Stimulated activated CD8-positive, alpha-beta memory T cell treated with anti-CD3 and anti-CD28 coated beads, Interleukin-12 subunit alpha, Interleukin-12 subunit beta, amount 100 ng/mL, for 24 hours (primary cell): ENCODE data around the gene RPTOR.

Source experiments
- DNase-seq: peaks from one replicate; pipeline ENCODE4 v3.0.0-alpha.2; 2020; ENCODE audit errors: extremely low read depth

Gene RPTOR

DNA sequence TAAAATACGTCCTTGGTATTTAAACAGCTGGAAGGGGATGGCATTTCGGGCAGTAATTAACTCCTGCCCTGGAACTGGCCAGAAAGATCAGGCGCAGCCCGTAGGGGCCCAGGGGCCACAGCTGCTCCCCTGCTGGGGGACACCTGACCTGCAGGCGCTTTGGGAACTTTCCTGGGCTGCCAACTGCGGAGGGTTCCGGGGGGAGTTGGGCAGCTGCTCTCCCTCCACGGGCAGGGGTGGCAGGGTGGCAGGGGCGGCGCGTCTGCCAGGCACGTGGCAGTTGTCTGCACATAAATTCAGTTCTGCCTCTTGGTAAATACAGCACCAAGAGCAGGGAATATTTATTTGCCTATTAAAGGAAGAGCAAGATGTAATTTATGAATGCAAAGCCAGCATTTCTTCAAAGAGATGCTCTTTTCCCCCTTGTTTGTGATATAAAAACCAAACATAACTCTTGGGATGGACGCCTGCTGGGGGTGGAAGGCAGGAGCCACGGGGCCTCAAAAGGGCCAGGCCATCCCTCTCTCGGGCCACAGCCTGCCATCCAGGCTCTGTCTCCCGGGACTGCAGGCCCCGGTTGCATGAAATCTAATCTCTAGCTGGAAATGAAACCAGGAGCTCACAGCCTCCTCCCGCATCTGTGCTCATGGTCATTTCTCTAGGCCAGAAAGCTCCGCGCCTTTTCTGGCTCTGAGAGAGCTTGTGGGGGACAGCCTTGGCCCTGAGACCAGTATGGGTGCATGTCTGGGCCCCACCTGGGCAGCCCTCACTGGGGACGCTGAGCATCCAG, 417.1 kb downstream of the RPTOR start:
- no peak for DNase-seq

- DNase-seq: no peak
These were observed 418.0 kb downstream of the RPTOR start for GRCh38 chr17:80962356-80963329.

DNA sequence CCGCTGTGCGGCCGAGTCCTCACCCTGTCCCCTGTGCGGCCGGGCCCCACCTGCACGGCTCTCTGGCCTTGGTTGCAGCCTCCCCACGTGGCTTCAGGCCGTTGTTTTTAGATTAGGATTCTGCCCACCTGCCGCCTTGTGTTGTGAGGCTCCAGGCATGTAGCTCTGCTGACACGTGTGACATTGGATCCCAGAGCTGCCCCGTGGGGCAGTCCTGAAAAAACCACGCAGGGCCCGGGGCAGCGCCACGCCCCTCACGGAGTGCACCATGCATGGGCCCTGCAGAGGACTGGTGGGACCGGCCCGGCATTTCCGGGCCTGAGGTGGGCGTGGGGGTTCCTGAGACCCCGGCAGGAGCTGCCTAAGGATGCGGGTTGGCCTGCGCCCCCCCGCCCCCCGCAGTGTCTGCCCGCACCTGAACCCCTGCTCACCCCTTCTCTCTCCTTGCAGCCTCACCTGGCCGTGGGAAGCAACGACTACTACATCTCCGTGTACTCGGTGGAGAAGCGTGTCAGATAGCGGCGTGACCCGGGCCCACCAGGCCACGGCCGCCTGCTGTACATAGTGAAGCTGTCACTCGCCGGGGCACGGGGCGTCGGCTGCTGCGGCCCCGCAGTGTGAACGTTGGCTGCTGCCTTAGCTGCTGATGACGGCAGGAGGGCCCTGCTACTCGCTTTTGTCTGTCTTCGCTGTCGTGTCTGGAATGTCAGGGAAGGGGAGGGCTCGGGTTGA, 419.3 kb downstream of the RPTOR start:
- no peak for DNase-seq

DNA sequence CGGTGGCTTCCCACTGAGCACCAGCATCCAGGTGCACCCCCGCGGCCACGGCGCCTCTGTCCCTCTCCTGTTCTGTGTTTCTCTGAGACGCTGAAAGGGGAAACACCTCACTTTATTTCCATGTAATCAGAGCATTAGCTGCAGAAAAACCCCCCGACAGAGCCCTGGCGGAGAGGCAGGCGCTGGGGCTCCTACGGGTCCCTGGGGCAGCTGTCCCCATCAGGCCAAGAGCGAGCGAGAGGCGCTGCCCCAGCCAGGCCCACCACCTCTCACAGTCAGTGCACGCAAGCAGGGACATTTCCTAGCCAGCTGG, 419.9 kb downstream of the RPTOR start:
- no peak for DNase-seq

DNA sequence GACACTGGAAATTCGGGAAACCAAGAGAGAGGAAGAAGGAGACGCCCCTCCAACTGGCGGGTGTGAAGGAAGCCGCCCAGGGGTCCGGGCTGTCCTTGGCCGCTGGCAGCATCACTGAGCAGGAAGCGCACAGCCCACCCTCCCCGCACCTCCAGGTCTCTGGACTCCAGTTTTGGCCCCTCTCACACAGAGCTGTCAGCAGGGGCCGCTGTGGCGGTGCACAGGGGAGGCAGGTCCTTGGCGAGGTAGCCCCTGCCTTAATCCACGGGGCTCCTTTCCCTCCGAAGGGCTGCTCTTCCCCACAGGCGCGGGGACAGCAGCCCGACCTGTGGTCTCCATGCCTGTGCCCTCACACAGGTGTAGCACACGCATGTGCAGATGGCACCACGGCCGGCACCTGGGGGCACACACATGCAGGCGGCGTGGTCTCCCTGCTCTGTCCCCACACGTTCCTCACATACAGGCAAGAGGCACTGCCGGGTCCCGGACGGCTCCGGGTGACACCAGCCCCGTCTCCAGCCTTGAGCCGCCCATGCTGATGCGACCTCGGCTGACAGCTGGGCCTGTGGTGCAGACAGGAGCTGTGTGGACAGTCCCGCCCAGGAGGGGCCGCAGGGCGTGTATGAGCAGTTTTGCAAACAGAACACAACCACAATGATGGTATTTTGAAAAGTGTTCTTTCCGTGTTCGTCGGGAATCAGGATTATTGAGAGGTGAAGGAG, 420.4 kb downstream of the RPTOR start:
- DNase-seq: no peak

- no peak for DNase-seq
These were observed 421.0 kb downstream of the RPTOR start for GRCh38 chr17:80965606-80966005.

GRCh38 chr17:80967404-80967872, 422.8 kb downstream of the RPTOR start:
- no peak for DNase-seq

- DNase-seq: no peak
These were observed 424.0 kb downstream of the RPTOR start for GRCh38 chr17:80968602-80969029.

DNA sequence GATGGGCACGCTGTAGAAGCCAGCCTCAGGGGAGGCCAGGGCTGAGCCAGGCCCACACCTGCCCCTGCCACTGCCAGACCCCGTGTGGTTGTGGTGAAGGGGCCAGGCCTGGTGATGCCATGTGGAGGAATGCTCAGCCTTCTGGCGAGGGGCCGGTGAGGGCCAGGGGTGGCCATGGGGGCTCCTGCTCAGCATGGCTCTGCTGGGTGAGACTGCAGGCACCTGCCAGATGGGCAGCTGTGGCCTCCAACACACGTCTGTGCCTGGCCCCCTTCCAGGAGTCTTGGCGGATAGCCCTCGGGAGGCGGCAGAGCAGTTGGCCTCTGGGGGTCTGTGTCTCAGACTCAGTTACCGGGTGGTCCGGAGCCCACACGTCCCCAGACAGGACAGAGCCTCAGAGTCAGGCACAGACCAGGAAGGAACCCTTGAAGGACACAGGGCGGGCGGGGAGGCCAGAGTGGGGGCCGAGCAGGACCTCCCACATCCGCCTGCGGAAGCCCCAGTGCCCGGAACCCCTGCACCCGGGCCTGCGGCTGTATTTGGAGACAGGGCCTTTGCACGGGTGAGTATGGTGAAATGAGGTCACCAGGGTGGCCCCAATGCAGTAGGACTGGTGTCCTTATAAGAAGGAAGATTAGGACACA, 424.5 kb downstream of the RPTOR start:
- DNase-seq: no peak

- no peak for DNase-seq
These were observed 425.0 kb downstream of the RPTOR start for GRCh38 chr17:80969674-80970043.

DNA sequence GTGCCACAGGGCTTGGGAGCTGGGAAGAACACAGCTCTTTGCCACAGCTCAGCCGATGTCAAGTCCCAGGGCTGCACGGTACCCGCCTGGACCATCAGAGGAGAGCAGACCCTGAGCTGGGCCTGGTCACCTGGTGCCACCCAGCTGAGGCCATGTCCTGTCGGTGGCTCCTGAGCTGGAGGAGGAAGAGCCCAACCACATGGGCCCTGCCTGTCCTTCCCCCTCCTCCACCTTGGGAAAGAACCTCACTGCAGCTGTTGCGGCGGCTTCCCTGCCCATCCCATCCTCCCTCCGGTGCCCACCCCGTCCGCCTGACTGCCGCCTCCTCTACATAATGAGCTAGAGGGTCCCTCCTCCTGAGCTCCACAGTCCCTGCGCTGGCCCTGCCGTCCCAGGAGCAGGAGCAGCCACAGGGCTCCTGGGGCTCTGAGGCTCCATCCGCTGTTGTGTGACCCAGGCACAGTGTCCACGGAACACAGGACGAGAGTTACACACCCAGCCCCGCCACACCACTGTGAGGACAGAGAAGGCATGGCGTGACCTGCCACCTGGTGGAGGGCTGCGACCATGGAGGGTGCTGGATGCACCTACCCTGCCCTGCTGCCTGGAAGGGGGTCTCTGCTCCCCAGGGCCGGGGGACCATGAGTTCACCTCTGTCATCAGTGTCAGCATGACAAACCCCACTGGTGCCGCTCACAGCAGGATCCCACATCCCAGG, 425.6 kb downstream of the RPTOR start:
- DNase-seq: no peak

DNA sequence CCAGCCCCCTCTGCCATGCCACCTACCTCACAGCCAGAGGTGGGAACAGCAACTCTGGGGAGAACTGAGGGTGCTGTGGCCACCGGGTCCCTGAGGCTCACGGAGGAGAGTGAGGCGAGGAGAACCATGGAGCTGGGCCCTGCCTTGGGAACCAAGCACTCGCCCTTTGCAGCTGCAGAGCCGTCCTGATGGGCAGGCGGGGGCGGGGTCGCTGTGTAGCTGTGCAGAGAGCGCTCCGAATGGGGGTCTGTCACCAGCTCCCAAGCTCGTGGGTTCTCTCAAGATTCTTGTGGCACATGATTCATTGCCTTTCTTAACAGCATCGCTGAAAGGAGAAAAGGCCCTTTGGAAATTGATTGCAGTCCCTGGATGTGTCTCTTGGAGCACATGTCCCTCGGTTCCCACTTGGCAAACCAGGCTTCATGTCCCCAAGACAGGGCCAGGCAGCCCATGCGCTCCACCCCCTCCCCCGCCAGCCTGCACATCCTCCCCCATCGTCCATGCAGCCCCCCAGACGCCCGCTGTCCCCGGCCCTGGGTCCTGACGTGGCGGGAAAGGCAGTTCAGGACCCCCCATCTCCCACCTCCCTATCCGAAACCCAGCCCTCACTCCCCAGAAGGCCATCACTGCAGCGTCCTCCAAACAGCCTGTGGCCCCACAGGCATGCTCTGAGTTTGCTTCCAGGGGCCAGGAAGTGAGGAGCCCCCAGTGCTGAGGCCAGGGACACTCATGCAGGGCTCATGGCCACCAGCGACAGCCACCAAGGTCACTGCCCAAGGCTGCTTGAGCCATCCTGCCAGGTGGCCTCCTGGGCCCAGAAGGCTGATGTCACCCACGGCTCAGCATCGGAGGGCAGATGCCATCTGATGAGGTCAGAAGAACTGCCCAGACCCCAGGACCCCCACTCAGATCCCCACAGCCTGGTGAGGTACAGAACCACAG, 426.4 kb downstream of the RPTOR start:
- DNase-seq: no peak

- DNase-seq: no peak
These were observed 427.2 kb downstream of the RPTOR start for GRCh38 chr17:80971704-80972304.

DNA sequence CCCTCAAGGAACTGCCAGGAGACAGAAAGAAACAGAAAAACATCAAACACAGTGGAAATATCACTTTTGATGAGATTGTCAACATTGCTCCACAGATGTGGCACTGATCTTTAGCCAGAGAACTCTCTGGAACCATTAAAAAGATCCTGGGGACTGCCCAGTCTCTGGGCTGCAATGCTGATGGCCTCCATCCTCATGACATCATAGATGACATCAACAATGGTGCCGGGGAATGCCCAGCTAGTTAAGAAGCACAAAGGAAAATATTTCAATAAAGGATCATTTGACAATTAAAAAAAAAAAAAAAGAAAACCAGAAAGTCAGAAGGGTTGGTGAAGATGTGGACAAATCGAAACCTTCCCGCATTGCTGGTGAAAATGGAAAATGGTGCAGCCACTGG, 432.1 kb downstream of the RPTOR start:
- DNase-seq: no peak

GRCh38 chr17:80977172-80977571, 432.5 kb downstream of the RPTOR start:
- no peak for DNase-seq

DNA sequence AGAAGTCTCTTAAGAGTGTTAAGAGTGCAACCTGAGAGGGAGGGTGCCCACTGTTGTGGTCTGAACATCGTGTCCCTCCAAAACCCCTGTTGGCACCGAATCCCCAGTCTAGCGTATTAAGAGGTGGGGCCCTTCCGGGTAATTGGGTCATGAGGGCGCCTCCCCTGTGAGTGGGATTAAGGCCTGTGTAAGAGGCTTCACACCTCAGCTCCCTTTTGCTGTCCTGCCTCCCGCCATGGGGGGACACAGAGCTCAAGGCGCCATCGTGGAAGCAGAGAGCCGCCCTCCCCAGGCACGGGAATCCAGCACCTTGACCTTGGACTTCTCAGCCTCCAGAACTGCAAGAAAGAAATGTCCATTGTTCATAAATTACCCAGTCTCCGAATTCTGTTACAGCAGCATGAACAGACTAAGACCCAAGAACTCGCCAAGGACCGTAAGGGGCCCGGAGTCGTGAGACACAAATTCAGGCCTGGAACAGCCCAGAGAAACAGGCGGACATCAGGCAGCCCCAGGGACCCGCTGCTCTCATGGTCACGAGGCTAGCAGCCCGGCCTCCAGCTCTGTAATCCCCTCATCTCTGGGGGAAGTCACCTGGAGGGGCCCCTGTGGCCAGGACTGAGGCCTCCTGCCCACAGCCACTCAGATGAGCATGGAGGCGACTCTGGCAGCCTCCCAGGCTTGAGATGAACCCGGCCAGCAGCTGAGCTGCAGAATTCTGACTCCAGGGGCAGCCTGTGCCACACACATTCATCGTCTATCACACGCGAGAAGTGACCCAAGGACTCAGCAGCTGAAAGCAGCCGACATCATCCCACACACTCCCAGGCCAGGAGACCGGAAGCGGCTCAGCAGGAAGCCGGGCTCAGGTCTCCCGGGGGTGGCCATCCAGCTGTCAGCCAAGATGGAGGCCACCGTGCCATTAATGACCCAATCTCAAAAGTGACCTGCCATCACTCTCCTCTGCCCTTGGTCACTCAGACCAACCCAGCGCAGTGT, 434.2 kb downstream of the RPTOR start:
- DNase-seq: no peak

GRCh38 chr17:80979547-80980378, 435.1 kb downstream of the RPTOR start:
- no peak for DNase-seq
